ENCODE data around the gene DPF3. TPM values are rescaled to one million over a fixed set of nuclear protein-coding genes. Genes with fewer than 3 reads are reported as not detected.

Gene DPF3
- total RNA-seq, 1 experiment from 2014 or later = 0.31 TPM

DNA sequence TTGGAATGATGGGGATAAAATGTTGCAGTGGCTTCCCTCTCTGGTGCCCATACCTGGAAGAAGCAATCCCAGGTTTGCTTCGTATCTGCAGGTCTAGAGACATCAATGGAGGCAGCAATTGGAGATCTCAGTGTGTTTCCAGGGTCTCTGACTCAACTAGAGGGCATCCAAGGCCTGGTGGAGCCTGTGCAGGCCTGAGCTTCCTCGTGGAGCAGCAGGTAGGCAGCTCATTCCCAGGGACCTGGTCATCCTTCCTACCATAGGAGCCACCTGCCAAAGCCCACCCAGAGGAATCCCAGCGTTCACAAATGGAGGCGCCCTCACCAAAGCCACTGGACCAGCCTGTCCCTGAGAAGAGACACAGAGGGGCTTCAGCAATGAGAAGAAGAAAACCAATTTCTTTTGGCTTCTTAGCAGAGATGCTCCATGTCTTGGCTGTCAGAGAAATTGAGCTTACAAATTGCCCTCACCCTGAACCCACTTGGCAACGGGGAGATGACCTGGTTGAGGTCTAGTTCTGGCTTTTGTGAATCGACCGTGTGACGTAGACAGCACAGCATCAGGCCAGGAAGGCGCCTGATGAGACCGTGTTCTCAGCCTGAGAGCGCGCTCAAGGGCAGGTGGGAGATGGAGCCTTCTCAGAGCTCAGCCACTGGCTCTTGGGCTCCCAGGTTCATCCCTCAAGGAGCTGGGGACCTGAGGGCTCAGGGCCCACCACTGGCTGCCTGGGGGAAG, 283.6 kb downstream of the DPF3 start (continued):
- no peak for TF ChIP-seq ELF4 (CRISPR knock-in tag; IDR thresholded peaks at IDR 0.05; ENCODE audit: low read depth)

DNA sequence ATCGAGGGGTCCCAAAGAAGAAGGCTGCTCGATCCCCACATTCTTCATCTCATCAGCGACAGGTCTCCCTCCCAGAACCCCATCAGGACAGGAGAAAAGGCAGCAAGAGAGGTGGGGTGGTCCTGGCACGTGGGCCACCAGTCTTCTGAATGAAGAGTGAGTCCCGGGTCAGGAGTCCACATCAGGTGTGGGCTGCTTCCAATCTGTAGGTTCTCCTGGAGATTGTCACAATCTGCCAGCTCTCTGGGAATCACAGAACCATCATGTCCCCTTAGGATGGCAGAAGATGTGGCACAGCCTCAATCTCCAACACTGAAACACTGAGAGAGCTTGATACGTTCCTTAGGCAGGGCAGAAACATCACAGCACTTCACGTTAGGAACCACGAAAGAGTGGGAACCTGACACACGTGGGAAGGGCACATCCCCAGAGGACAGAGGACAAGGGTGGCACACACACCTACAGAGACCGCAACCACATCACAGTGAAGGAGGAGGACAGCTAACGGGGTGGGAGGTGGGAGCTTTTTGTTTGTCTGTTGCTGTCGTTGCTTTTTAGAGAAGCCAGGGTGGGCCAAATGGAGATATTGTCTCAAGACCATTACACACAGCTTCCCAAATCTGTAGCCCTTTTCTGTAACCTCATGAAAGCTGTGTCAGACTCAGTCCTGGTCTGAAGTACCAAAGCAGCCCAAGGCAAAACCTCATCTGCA, 284.5 kb downstream of the DPF3 start:
- Mint-ChIP-seq H3K36me3 (no peaks in the 10 kb centered on the region), H3K27ac (no peak overlapping the region), H3K4me3 (no peak overlapping the region), H3K27me3 (ENCODE audit: low read depth) (no peaks in the 10 kb centered on the region; the same call in 1 of the 2 replicates), H3K4me1 (peaks cover 11% of the 10 kb centered on the region), H3K9me3 (peaks cover 8% of the 10 kb centered on the region; the same call in 1 of the 2 replicates)
- ChIA-PET CTCF (no interaction called here), POLR2A (no interaction called here)
- no peak for TF ChIP-seq NFYB (CRISPR knock-in tag; conservative IDR thresholded peaks at IDR 0.05; ENCODE audit: low read depth)
- TF ChIP-seq IRF2 (CRISPR knock-in tag; IDR thresholded peaks at IDR 0.05; ENCODE audit: borderline replicate concordance, low read depth) = no peak
- no peak for TF ChIP-seq FOXJ3 (CRISPR knock-in tag; IDR thresholded peaks at IDR 0.05; ENCODE audit: borderline replicate concordance)
- no peak for TF ChIP-seq ZNF396 (CRISPR knock-in tag; IDR thresholded peaks at IDR 0.05; ENCODE audit: borderline replicate concordance)
- TF ChIP-seq TEAD4 (CRISPR knock-in tag; IDR thresholded peaks at IDR 0.05) = no peak
- no peak for TF ChIP-seq ZNF532 (CRISPR knock-in tag; IDR thresholded peaks at IDR 0.05; ENCODE audit: borderline replicate concordance)
- TF ChIP-seq MAX (CRISPR knock-in tag; IDR thresholded peaks at IDR 0.05) = no peak
- TF ChIP-seq KAT7 (CRISPR knock-in tag; IDR thresholded peaks at IDR 0.05; ENCODE audit: borderline replicate concordance) = no peak
- TF ChIP-seq JUN (CRISPR knock-in tag; IDR thresholded peaks at IDR 0.05) = no peak
- no peak for TF ChIP-seq ETV6 (CRISPR knock-in tag; IDR thresholded peaks at IDR 0.05)
- no peak for TF ChIP-seq ZNF671 (CRISPR knock-in tag; IDR thresholded peaks at IDR 0.05)
- TF ChIP-seq, protein P1, sequence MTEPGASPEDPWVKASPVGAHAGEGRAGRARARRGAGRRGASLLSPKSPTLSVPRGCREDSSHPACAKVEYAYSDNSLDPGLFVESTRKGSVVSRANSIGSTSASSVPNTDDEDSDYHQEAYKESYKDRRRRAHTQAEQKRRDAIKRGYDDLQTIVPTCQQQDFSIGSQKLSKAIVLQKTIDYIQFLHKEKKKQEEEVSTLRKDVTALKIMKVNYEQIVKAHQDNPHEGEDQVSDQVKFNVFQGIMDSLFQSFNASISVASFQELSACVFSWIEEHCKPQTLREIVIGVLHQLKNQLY (CRISPR knock-in tag; IDR thresholded peaks at IDR 0.05) = no peak
- TF ChIP-seq ATF6 (CRISPR knock-in tag; IDR thresholded peaks at IDR 0.05) = no peak
- TF ChIP-seq, protein P2, sequence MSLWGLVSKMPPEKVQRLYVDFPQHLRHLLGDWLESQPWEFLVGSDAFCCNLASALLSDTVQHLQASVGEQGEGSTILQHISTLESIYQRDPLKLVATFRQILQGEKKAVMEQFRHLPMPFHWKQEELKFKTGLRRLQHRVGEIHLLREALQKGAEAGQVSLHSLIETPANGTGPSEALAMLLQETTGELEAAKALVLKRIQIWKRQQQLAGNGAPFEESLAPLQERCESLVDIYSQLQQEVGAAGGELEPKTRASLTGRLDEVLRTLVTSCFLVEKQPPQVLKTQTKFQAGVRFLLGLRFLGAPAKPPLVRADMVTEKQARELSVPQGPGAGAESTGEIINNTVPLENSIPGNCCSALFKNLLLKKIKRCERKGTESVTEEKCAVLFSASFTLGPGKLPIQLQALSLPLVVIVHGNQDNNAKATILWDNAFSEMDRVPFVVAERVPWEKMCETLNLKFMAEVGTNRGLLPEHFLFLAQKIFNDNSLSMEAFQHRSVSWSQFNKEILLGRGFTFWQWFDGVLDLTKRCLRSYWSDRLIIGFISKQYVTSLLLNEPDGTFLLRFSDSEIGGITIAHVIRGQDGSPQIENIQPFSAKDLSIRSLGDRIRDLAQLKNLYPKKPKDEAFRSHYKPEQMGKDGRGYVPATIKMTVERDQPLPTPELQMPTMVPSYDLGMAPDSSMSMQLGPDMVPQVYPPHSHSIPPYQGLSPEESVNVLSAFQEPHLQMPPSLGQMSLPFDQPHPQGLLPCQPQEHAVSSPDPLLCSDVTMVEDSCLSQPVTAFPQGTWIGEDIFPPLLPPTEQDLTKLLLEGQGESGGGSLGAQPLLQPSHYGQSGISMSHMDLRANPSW (CRISPR knock-in tag; conservative IDR thresholded peaks at IDR 0.05; ENCODE audit: low read depth) = no peak
- TF ChIP-seq FOXK1 (CRISPR knock-in tag; IDR thresholded peaks at IDR 0.05) = no peak
- no peak for TF ChIP-seq E2F1 (CRISPR knock-in tag; IDR thresholded peaks at IDR 0.05)
- DNase-seq (ENCODE audit: low spot score) (no peak), ATAC-seq (no peak)
